Heart left ventricle (tissue), 13 donors: ENCODE data around the gene FOXJ2.

Source experiments
- POLR2A ChIP-seq, 2 donors: fragments of 450-650 bp; IDR thresholded peaks; one replicate each; pipeline ENCODE4 v1.6.1; 2017; ENCODE audit warnings: antibody characterized with exemption in 2 of 2, mild to moderate bottlenecking in 2 of 2, moderate library complexity in 2 of 2
- TF ChIP-seq, protein P1 (sequence below), 12 donors: fragments of 200-600 bp; sonication (generic) in 4 of 12; IDR thresholded peaks; one replicate each; pipeline versions ENCODE4 v1.5.0 to v1.8.0; 2018 to 2022; ENCODE audit warnings: antibody characterized with exemption in 12 of 12, mild to moderate bottlenecking in 5 of 12
- donor health status: ischemic (EF 13 %, LVEDD 7.1; RV severe dilation, severe dysfunction).
- donor health status: DM: no; HTN: yes; CAD: no.
- donor health status: DM: no; HTN: no; CAD: no.
- donor health status: ischemic (EF 25% LVEDD 6.9; RV normal size, moderate dysfunction).
- donor health status: ischemic (EF 25% LVEDD 5.7; RV mildly dilated, moderate dysfunction).
- donor health status: ischemic (EF 35%, LVEDD 5.7; RV mildly dilated, moderate dysfunction).
- donor health status: nonischemic (EF 11% LVEDD 7.7; RV severe dilation, severe dysfunction).
- donor health status: DM: yes; HTN: yes; CAD: no.
- donor health status: PGD.
- donor health status: ischemic (EF 29% LVEDD 5.4; RV normal size, mild dysfunction).
- donor health status: nonischemic (EF 23%, LVEDD 6.1; RV moderate dilation, normal function).

DNA sequence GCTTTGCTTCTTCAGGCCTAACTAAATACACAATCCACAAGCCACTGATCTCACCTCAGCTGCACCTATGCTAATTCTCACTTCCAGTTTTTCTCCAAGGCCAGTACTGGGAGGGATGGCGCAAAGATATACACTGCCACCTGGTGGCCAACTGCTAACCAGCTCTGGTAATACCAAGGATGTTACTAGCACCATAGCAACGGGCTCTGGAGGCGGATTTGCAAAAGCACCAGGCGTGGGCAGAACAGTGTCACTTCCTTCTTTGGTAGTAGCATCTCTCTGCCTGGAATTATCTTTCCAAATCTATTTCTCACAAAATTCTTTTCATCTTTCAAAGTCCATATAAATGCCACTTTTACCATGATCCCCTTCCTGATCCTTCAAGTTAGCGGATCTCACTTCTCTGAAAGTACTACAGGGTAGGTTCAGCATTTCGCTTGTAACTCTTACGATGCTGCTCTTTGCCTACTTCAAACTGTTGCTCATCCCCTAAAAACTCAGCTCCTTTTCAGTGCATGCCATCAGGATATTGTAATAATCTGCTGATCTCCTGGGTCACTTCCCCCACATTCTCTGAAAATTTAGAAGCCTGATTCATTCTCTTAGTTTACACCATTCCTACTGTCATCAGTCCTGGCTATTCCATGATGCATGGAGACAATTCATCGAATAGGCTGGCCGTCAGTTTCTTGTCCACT, 37.1 kb upstream of the FOXJ2 start:
- TF ChIP-seq, protein P1, sequence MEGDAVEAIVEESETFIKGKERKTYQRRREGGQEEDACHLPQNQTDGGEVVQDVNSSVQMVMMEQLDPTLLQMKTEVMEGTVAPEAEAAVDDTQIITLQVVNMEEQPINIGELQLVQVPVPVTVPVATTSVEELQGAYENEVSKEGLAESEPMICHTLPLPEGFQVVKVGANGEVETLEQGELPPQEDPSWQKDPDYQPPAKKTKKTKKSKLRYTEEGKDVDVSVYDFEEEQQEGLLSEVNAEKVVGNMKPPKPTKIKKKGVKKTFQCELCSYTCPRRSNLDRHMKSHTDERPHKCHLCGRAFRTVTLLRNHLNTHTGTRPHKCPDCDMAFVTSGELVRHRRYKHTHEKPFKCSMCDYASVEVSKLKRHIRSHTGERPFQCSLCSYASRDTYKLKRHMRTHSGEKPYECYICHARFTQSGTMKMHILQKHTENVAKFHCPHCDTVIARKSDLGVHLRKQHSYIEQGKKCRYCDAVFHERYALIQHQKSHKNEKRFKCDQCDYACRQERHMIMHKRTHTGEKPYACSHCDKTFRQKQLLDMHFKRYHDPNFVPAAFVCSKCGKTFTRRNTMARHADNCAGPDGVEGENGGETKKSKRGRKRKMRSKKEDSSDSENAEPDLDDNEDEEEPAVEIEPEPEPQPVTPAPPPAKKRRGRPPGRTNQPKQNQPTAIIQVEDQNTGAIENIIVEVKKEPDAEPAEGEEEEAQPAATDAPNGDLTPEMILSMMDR (IDR thresholded peaks at IDR 0.05): peak; percentile 80 to 92 (median 86)
- TF ChIP-seq POLR2A (IDR thresholded peaks at IDR 0.05): no peak
